Transverse colon (tissue), 4 donors: Measurements from ENCODE around the gene ZNF385D. TPM values are rescaled to one million over a fixed set of nuclear protein-coding genes. Genes with fewer than 3 reads are reported as not detected.

Experiments used
- DNase-seq: peaks from one replicate; pipeline ENCODE4 v3.0.0-alpha.2; 2019
- H3K27ac ChIP-seq, 4 donors: fragments of 200-600 bp; sonication (generic); 2 replicates each; pipeline ENCODE4 v1.5.1; 2016 to 2018; ENCODE audit warnings: inconsistent platforms in 4 of 4
- H3K27me3 ChIP-seq: fragments of 200-600 bp; sonication (generic); 2 replicates; pipeline ENCODE4 v1.5.1; 2017; ENCODE audit warnings: inconsistent platforms
- H3K36me3 ChIP-seq, 4 donors: fragments of 200-600 bp; sonication (generic); 2 replicates each; pipeline ENCODE4 v1.5.1; 2017 to 2019; ENCODE audit warnings: inconsistent platforms in 4 of 4
- H3K4me1 ChIP-seq, 4 donors: fragments of 200-600 bp; sonication (generic); 2 replicates each; pipeline ENCODE4 v1.5.1; 2017 to 2020; ENCODE audit warnings: inconsistent platforms in 4 of 4
- H3K4me3 ChIP-seq, 4 donors: fragments of 200-600 bp; sonication (generic); 1 replicate in 1 of 4; 2 replicates in 3 of 4; pipeline versions ENCODE4 v1.5.1 to v1.6.1; 2017 to 2019; ENCODE audit warnings: inconsistent platforms in 4 of 4
- H3K9me3 ChIP-seq, 2 donors: fragments of 200-600 bp; sonication (generic); 2 replicates each; pipeline ENCODE4 v1.5.1; 2017 to 2019; ENCODE audit warnings: inconsistent platforms in 2 of 2
- CTCF ChIP-seq, 5 experiments: fragments of 200-600 bp in 3 of 5; fragments of 450-650 bp in 2 of 5; sonication (generic) in 3 of 5; IDR thresholded peaks; 1 replicate in 2 of 5; 2 replicates in 3 of 5; pipeline ENCODE4 v1.5.1; 2016 to 2017; ENCODE audit warnings: antibody characterized with exemption in 5 of 5, inconsistent platforms in 3 of 5, mild to moderate bottlenecking in 2 of 5, moderate library complexity in 1 of 5
- EP300 ChIP-seq: sonication (generic); formaldehyde crosslinking; IDR thresholded peaks from one replicate; pipeline ENCODE4 v1.6.1; 2017; ENCODE audit warnings: antibody characterized with exemption, low read depth
- POLR2A ChIP-seq: fragments of 450-650 bp; IDR thresholded peaks from one replicate; pipeline ENCODE4 v1.6.1; 2016; ENCODE audit warnings: antibody characterized with exemption, mild to moderate bottlenecking, moderate library complexity
- POLR2AphosphoS5 ChIP-seq, 3 donors: sonication (generic); formaldehyde crosslinking; IDR thresholded peaks; one replicate each; pipeline ENCODE4 v1.6.1; 2016; ENCODE audit warnings: antibody characterized with exemption in 3 of 3
- WGBS, 2 donors: methylation state at CpG; one replicate each; pipeline ENCODE4 v1.1.5; 2018; ENCODE audit warnings: low coverage in 1 of 2; 5-methylcytosine and 5-hydroxymethylcytosine counted together
- in situ Hi-C, 4 donors: fragments of 200-750 bp; cut with MboI; loops; one replicate each; pipeline versions ENCODE4 v1.15.0 to v1.15.1; 2017; ENCODE audit warnings: low sequenced_read_pairs in 3 of 4, low pct_ligation_motif_present in 1 of 4, low pct_unique_long_range_greater_than_20kb in 1 of 4
- intact Hi-C: fragments of 100-400 bp; cut with DNase I; formaldehyde crosslinking; loops from one replicate; pipeline ENCODE4 v1.15.1; 2023; ENCODE audit warnings: low total_unique reads
- total RNA-seq, 4 donors: library from RNA; depleted of rRNA; stranded (reverse); fragments of >200 nt; gene quantifications; one replicate each; pipeline ENCODE4 v1.1.0, GENCODE V29; 2016

ZNF385D gene
- total RNA-seq, 4 donors from 2014 or later = 0.40 to 0.75 (median 0.52) TPM

- H3K9me3 ChIP-seq = no peaks in the 10 kb centered on the region
- H3K27me3 ChIP-seq = no peaks in the 10 kb centered on the region
- intact Hi-C loops (no loop called here), in situ Hi-C loops (no loop called here)
- WGBS, 2 donors = 17 to 24% methylated on average over 1 of the region's 1 CpG
- no peaks in the 10 kb centered on the region for H3K4me1 ChIP-seq
- no peak for TF ChIP-seq POLR2A
- H3K36me3 ChIP-seq = no peaks in the 10 kb centered on the region
- no peak overlapping the region for H3K27ac ChIP-seq
- no peak for DNase-seq
- no peak overlapping the region for H3K4me3 ChIP-seq
These were observed 96.3 kb downstream of the ZNF385D start for GRCh38 chr3:21654662-21655061.

GRCh38 chr3:21654241-21654640, 96.8 kb downstream of the ZNF385D start:
- no peak for DNase-seq
- no peaks in the 10 kb centered on the region for H3K27me3 ChIP-seq
- H3K9me3 ChIP-seq = no peaks in the 10 kb centered on the region
- intact Hi-C loops = no loop called here
- no peak for TF ChIP-seq EP300
- no peak for TF ChIP-seq CTCF (IDR thresholded peaks at IDR 0.05)
- no peak for TF ChIP-seq POLR2A
- TF ChIP-seq POLR2AphosphoS5 (IDR thresholded peaks at IDR 0.05) = no peak
- no peaks in the 10 kb centered on the region for H3K4me1 ChIP-seq
- WGBS, 2 donors = 61 to 63% methylated on average over 5 of the region's 5 CpGs
- no peaks in the 10 kb centered on the region for H3K36me3 ChIP-seq
- no peak overlapping the region for H3K4me3 ChIP-seq
- in situ Hi-C loops = no loop called here
- H3K27ac ChIP-seq = no peak overlapping the region

- H3K27me3 ChIP-seq = no peaks in the 10 kb centered on the region
- DNase-seq = no peak
- no peak overlapping the region for H3K4me3 ChIP-seq
- in situ Hi-C loops = no loop called here
- no peaks in the 10 kb centered on the region for H3K9me3 ChIP-seq
- no peaks in the 10 kb centered on the region for H3K36me3 ChIP-seq
- intact Hi-C loops = no loop called here
- 73 to 83% methylated on average over 1 of the region's 1 CpG for WGBS, 2 donors
- no peaks in the 10 kb centered on the region for H3K4me1 ChIP-seq
- H3K27ac ChIP-seq = no peak overlapping the region
- no peak for TF ChIP-seq EP300
- no peak for TF ChIP-seq POLR2AphosphoS5 (IDR thresholded peaks at IDR 0.05)
- TF ChIP-seq POLR2A = no peak
- TF ChIP-seq CTCF (IDR thresholded peaks at IDR 0.05) = no peak
These were observed 101.5 kb downstream of the ZNF385D start for GRCh38 chr3:21649519-21649918.

- TF ChIP-seq POLR2A (no peak), EP300 (no peak), POLR2AphosphoS5 (IDR thresholded peaks at IDR 0.05) (no peak), CTCF (IDR thresholded peaks at IDR 0.05) (no peak)
- intact Hi-C loops = no loop called here
- no peaks in the 10 kb centered on the region for H3K27me3 ChIP-seq
- H3K4me3 ChIP-seq = no peak overlapping the region
- H3K9me3 ChIP-seq = no peaks in the 10 kb centered on the region
- H3K36me3 ChIP-seq = no peaks in the 10 kb centered on the region
- no peak overlapping the region for H3K27ac ChIP-seq
- DNase-seq = no peak
- no peaks in the 10 kb centered on the region for H3K4me1 ChIP-seq
- in situ Hi-C loops = no loop called here
- 56 to 78% methylated on average over 4 of the region's 4 CpGs for WGBS, 2 donors
These were observed 103.0 kb downstream of the ZNF385D start for GRCh38 chr3:21647961-21648360.

GRCh38 chr3:21645121-21645897, 105.7 kb downstream of the ZNF385D start:
- no peaks in the 10 kb centered on the region for H3K27me3 ChIP-seq
- no peaks in the 10 kb centered on the region for H3K36me3 ChIP-seq
- intact Hi-C loops = no loop called here
- DNase-seq = no peak
- no peak overlapping the region for H3K4me3 ChIP-seq
- 30 to 44% methylated on average over 3 to 4 of the region's 4 CpGs for WGBS, 2 donors
- no peaks in the 10 kb centered on the region for H3K9me3 ChIP-seq
- no peak overlapping the region for H3K27ac ChIP-seq
- TF ChIP-seq POLR2A (no peak), POLR2AphosphoS5 (IDR thresholded peaks at IDR 0.05) (no peak), CTCF (IDR thresholded peaks at IDR 0.05) (no peak), EP300 (no peak)
- in situ Hi-C loops = no loop called here
- H3K4me1 ChIP-seq = no peaks in the 10 kb centered on the region
